Upper lobe of left lung (tissue), 6 donors: ENCODE data around the gene MYL10. TPM values are rescaled to one million over a fixed set of nuclear protein-coding genes. Genes with fewer than 3 reads are reported as not detected.

ENCODE experiments used
- ATAC-seq, 2 donors: fragments of 200-7000 bp; cut with Tn5 transposase; one replicate each; pipeline ENCODE4 v1.9.1; 2022; ENCODE audit warnings: mild to moderate bottlenecking in 2 of 2, moderate library complexity in 2 of 2; ENCODE audit not compliant: low FRiP score in 2 of 2
- DNase-seq, 2 donors: peaks; one replicate each; pipeline ENCODE4 v3.0.0-alpha.2; 2019 to 2020
- H3K27ac ChIP-seq, 4 donors: fragments of 200-600 bp; sonication (generic); one replicate each; pipeline ENCODE4 v1.5.1; 2016 to 2019
- H3K27me3 ChIP-seq, 4 donors: fragments of 200-600 bp; sonication (generic); one replicate each; pipeline ENCODE4 v1.5.1; 2017 to 2019
- H3K36me3 ChIP-seq, 4 donors: fragments of 200-600 bp; sonication (generic); one replicate each; pipeline ENCODE4 v1.5.1; 2016 to 2019
- H3K4me1 ChIP-seq, 4 donors: fragments of 200-600 bp; sonication (generic); one replicate each; pipeline ENCODE4 v1.5.1; 2018 to 2019
- H3K4me3 ChIP-seq, 4 donors: fragments of 200-600 bp; sonication (generic); one replicate each; pipeline ENCODE4 v1.5.1; 2017 to 2019; ENCODE audit warnings: mild to moderate bottlenecking in 2 of 4, moderate library complexity in 1 of 4
- H3K9me3 ChIP-seq, 4 donors: fragments of 200-600 bp; sonication (generic); one replicate each; pipeline ENCODE4 v1.5.1; 2018 to 2019
- EP300 ChIP-seq, 4 donors: sonication (generic); formaldehyde crosslinking; IDR thresholded peaks; one replicate each; pipeline ENCODE4 v1.5.1; 2017; ENCODE audit warnings: antibody characterized with exemption in 4 of 4, control low read depth in 2 of 4
- POLR2A ChIP-seq, 4 donors: fragments of 450-650 bp; IDR thresholded peaks; one replicate each; pipeline ENCODE4 v1.5.1; 2016 to 2017; ENCODE audit warnings: antibody characterized with exemption in 4 of 4, mild to moderate bottlenecking in 2 of 4
- POLR2AphosphoS5 ChIP-seq, 2 donors: sonication (generic); formaldehyde crosslinking; IDR thresholded peaks; one replicate each; pipeline ENCODE4 v1.5.1; 2017; ENCODE audit warnings: antibody characterized with exemption in 2 of 2
- WGBS, 2 donors: methylation state at CpG; one replicate each; pipeline ENCODE4 v1.1.5; 2017 to 2018; 5-methylcytosine and 5-hydroxymethylcytosine counted together
- total RNA-seq, 6 donors: library from RNA; depleted of rRNA in 4 of 6; stranded (reverse); fragments of >200 nt in 4 of 6; gene quantifications; one replicate each; pipeline versions ENCODE4 v1.1.0 to v1.2.1, GENCODE V29; 2016 to 2021
- TF ChIP-seq, protein P1 (sequence below), 6 experiments: fragments of 450-650 bp in 4 of 6; fragments of 200-600 bp in 2 of 6; sonication (generic) in 2 of 6; IDR thresholded peaks; one replicate each; pipeline ENCODE4 v1.5.1; 2016 to 2019; ENCODE audit warnings: antibody characterized with exemption in 6 of 6
- donor health status: DM: no; HTN: no; CAD: no; lungs with moderate emphysema.
- donor health status: DM: no; HTN: yes; CAD: no; lungs with severe emphysema.

The MYL10 gene
- total RNA-seq, 6 donors from 2014 or later = not detected

DNA sequence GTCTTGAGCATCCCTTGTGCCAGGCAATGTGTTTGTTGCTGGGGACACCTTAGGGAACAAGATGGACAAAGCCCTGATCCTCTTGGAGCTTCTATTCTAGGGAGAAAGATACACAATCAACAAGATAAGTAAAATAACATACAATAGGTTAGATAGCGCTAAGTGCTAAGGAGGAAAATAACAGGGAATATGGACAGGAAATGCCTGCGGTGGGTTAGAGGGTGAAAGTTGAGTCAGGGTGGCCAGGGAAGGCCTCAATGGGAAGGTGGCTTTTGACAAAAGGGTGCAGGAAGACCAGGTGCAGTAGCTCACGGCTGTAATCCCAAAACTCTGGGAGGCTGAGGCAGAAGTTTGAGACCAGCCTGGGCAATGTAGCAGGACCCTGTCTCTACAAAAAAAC, 38.3 kb upstream of the MYL10 start:
- no peaks in the 10 kb centered on the region for H3K4me1 ChIP-seq
- ATAC-seq (no peak), DNase-seq (no peak)
- H3K27ac ChIP-seq = no peak overlapping the region
- H3K27me3 ChIP-seq = no peaks in the 10 kb centered on the region
- no peaks in the 10 kb centered on the region for H3K9me3 ChIP-seq
- 76 to 79% methylated on average over 3 of the region's 3 CpGs for WGBS, 2 donors
- H3K4me3 ChIP-seq = no peak overlapping the region
- TF ChIP-seq POLR2A (IDR thresholded peaks at IDR 0.05) = no peak
- no peak for TF ChIP-seq POLR2AphosphoS5 (IDR thresholded peaks at IDR 0.05)
- TF ChIP-seq, protein P1, sequence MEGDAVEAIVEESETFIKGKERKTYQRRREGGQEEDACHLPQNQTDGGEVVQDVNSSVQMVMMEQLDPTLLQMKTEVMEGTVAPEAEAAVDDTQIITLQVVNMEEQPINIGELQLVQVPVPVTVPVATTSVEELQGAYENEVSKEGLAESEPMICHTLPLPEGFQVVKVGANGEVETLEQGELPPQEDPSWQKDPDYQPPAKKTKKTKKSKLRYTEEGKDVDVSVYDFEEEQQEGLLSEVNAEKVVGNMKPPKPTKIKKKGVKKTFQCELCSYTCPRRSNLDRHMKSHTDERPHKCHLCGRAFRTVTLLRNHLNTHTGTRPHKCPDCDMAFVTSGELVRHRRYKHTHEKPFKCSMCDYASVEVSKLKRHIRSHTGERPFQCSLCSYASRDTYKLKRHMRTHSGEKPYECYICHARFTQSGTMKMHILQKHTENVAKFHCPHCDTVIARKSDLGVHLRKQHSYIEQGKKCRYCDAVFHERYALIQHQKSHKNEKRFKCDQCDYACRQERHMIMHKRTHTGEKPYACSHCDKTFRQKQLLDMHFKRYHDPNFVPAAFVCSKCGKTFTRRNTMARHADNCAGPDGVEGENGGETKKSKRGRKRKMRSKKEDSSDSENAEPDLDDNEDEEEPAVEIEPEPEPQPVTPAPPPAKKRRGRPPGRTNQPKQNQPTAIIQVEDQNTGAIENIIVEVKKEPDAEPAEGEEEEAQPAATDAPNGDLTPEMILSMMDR (IDR thresholded peaks at IDR 0.05) = no peak
- no peak for TF ChIP-seq EP300 (IDR thresholded peaks at IDR 0.05)
- H3K36me3 ChIP-seq = no peaks in the 10 kb centered on the region

DNA sequence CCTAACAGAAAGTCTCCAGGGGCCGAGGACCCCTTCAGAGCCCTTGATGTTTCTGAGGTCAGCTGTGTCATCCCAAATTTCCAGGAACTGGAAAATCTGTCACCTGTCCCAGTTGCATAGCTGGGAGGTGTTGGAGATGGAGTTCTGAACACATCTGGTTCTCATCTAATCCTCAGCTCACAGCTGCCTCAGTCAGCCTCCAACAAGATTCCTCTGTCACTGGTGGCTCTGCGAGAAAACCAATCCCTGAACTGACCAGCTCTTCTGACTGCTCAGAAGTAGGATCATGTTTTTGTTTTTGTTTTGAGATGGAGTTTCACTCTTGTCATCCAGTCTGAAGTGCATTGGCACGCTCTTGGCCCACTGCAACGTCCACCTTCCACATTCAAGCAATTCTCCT, 37.6 kb upstream of the MYL10 start:
- ATAC-seq (no peak), DNase-seq (no peak)
- no peak overlapping the region for H3K27ac ChIP-seq
- no peaks in the 10 kb centered on the region for H3K4me1 ChIP-seq
- no peaks in the 10 kb centered on the region for H3K27me3 ChIP-seq
- 70 to 71% methylated on average over 4 of the region's 4 CpGs for WGBS, 2 donors
- TF ChIP-seq, protein P1 (IDR thresholded peaks at IDR 0.05) = no peak
- TF ChIP-seq EP300 (IDR thresholded peaks at IDR 0.05) (no peak), POLR2A (IDR thresholded peaks at IDR 0.05) (no peak), POLR2AphosphoS5 (IDR thresholded peaks at IDR 0.05) (no peak)
- H3K9me3 ChIP-seq = no peaks in the 10 kb centered on the region
- H3K4me3 ChIP-seq = no peak overlapping the region
- no peaks in the 10 kb centered on the region for H3K36me3 ChIP-seq

DNA sequence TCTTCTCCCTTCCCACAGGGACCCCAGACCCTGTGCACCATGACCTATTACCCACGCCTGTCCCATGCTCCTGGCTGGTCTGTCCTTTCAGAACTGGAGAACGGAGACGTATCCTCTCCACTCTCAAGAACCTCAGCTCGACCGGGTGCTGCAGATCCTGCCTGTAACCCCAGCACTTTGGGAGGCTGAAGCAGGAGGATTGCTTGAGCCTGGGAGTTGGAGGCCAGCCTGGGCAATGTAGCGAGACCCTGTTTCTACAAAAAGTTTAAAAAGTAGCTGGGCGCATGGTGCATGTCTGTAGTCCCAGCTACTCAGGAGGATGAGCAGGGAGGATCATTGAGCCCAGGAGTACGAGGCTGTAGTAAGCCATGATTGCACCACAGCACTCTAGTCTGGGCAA, 37.2 kb upstream of the MYL10 start:
- H3K4me1 ChIP-seq = no peaks in the 10 kb centered on the region
- H3K27me3 ChIP-seq = no peaks in the 10 kb centered on the region
- ATAC-seq (no peak), DNase-seq (no peak)
- H3K27ac ChIP-seq = no peak overlapping the region
- TF ChIP-seq EP300 (IDR thresholded peaks at IDR 0.05) = no peak
- TF ChIP-seq POLR2AphosphoS5 (IDR thresholded peaks at IDR 0.05) = no peak
- no peak for TF ChIP-seq POLR2A (IDR thresholded peaks at IDR 0.05)
- H3K36me3 ChIP-seq = no peaks in the 10 kb centered on the region
- H3K9me3 ChIP-seq = no peaks in the 10 kb centered on the region
- 90% methylated on average over 8 of the region's 8 CpGs for WGBS, 2 donors
- no peak overlapping the region for H3K4me3 ChIP-seq

DNA sequence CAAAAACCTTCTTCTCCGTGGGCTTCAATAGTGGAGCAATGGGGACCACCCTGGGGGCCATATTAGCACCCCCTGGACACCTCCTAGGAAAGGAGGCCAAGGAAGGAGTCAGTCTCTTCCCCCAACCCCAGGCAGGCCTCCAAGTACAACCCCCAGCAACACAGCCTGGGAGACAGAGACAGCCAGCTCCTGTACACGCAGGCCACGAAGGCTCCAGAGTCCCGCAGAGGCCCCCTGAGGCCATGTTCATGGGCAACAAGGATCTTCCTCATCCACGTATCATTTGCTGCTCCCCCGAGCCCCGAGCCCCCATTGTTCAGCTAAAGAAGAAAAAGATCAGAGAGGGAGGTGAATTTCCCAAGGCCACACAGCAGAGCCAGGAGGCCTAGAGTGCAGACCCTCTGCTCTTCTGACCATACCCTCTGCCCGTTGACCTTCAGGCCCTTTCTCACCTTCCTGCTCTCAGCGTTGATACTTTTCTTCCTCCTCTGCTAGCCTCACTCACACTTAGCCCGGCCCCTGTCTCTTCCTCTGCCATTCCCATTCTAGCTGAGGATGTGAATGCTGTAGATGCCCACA, 35.9 kb upstream of the MYL10 start:
- Histone ChIP-seq H3K4me3 (no peak overlapping the region), H3K4me1 (no peaks in the 10 kb centered on the region), H3K27me3 (no peaks in the 10 kb centered on the region), H3K9me3 (no peaks in the 10 kb centered on the region), H3K36me3 (no peaks in the 10 kb centered on the region), H3K27ac (no peak overlapping the region)
- no peak for ATAC-seq
- TF ChIP-seq, protein P1 (IDR thresholded peaks at IDR 0.05) = no peak
- TF ChIP-seq POLR2A (IDR thresholded peaks at IDR 0.05) = no peak
- no peak for TF ChIP-seq EP300 (IDR thresholded peaks at IDR 0.05)
- TF ChIP-seq POLR2AphosphoS5 (IDR thresholded peaks at IDR 0.05) = no peak
- no peak for DNase-seq
- 73 to 83% methylated on average over 6 to 10 of the region's 10 CpGs for WGBS, 2 donors

DNA sequence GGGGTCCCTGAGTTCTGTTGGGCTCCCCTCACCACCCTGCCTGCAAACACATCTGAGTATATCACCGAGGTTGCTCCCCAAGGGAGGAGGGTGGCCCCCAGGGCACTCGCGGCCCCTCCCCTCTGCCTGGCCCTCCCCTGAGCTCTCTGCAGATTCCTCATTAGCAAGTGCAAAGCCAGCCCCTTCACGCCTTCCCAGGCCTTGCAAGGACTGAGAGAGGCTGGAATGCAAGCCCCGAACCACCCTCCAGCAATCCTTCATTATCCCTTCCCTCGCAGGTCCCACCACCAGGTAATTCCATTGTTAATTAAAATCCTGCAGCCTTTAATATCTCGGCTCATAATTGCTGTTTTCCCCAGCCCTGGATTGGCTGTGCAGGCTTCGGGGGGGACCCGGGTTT, 35.3 kb upstream of the MYL10 start:
- Histone ChIP-seq H3K36me3 (no peaks in the 10 kb centered on the region), H3K4me3 (no peak overlapping the region), H3K4me1 (no peaks in the 10 kb centered on the region), H3K27ac (no peak overlapping the region), H3K9me3 (no peaks in the 10 kb centered on the region), H3K27me3 (no peaks in the 10 kb centered on the region)
- no peak for TF ChIP-seq EP300 (IDR thresholded peaks at IDR 0.05)
- no peak for TF ChIP-seq POLR2AphosphoS5 (IDR thresholded peaks at IDR 0.05)
- no peak for TF ChIP-seq POLR2A (IDR thresholded peaks at IDR 0.05)
- TF ChIP-seq, protein P1 (IDR thresholded peaks at IDR 0.05) = no peak
- DNase-seq (no peak), ATAC-seq (no peak)
- WGBS, 2 donors = 42 to 50% methylated on average over 6 to 8 of the region's 9 CpGs
